Measurements from ENCODE around the gene ZBTB20.

DNA sequence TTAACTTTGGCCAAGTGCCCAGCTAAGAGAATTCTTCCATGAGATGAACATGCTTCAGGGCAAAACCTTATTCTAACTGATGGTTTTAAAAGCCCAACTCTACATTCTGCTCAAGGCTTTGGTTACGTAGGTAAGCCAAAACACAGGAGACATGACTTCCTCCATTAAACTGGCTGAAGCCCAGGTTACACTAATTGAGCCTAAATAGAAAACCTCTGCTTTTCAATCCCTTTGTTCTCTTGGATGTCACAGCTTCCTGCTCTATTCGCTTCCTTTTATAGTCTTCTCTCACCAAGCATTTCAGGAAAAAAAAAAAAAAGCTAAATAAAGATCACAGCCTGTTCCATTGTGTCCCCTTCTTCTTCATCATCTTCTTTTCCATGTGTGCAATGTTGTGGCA, 432.9 kb downstream of the ZBTB20 start:
- TF ChIP-seq CTCF (IDR thresholded peaks at IDR 0.05; ENCODE audit: insufficient read depth, low read length, poor library complexity, severe bottlenecking) (no peak), EZH2phosphoT487 (conservative IDR thresholded peaks at IDR 0.05; ENCODE audit: low read length) (no peak)

Data from SU-DHL-6 (cell line).